ENCODE data around the gene ARRDC2. TPM values are rescaled to one million over a fixed set of nuclear protein-coding genes. Genes with fewer than 3 reads are reported as not detected.
"Not testable (repeated sequence)": the region's sequence is repeated elsewhere in the genome, so short reads cannot be mapped to it uniquely, and the experiment has no call there.

The ARRDC2 gene
- total and polyA plus RNA-seq, 9 donors, result 6.8 to 22.8 (median 12.6) TPM

GRCh38 chr19:18029617-18030338 is 21.8 kb downstream of the ARRDC2 start:
- no peak for DNase-seq

GRCh38 chr19:18031401-18031800 is 23.4 kb downstream of the ARRDC2 start:
- H3K4me3 ChIP-seq; H3K27me3 ChIP-seq; H3K36me3 ChIP-seq; intact Hi-C loops (cut with DNase I); H3K9me3 ChIP-seq; H3K4me1 ChIP-seq (ENCODE audit: insufficient read depth); H3K27ac ChIP-seq; DNase-seq: not testable (repeated sequence)
- WGBS, 3 donors, result 83 to 92% (median 85%) methylated on average over 5 of the region's 5 CpGs

More at GRCh38 chr19:18029617-18030338, 21.8 kb downstream of the ARRDC2 start:
- TF ChIP-seq, protein P1, sequence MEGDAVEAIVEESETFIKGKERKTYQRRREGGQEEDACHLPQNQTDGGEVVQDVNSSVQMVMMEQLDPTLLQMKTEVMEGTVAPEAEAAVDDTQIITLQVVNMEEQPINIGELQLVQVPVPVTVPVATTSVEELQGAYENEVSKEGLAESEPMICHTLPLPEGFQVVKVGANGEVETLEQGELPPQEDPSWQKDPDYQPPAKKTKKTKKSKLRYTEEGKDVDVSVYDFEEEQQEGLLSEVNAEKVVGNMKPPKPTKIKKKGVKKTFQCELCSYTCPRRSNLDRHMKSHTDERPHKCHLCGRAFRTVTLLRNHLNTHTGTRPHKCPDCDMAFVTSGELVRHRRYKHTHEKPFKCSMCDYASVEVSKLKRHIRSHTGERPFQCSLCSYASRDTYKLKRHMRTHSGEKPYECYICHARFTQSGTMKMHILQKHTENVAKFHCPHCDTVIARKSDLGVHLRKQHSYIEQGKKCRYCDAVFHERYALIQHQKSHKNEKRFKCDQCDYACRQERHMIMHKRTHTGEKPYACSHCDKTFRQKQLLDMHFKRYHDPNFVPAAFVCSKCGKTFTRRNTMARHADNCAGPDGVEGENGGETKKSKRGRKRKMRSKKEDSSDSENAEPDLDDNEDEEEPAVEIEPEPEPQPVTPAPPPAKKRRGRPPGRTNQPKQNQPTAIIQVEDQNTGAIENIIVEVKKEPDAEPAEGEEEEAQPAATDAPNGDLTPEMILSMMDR (IDR thresholded peaks at IDR 0.05), result no peak
- TF ChIP-seq EP300 (IDR thresholded peaks at IDR 0.05), result no peak
- no peak for TF ChIP-seq POLR2A (IDR thresholded peaks at IDR 0.05)
- intact Hi-C loops (cut with DNase I), result no loop called here
- no peaks in the 10 kb centered on the region for H3K9me3 ChIP-seq
- no peak overlapping the region for H3K27ac ChIP-seq
- H3K27me3 ChIP-seq, result no peaks in the 10 kb centered on the region
- no peak overlapping the region for H3K4me3 ChIP-seq
- 54 to 69% (median 58%) methylated on average over 8 of the region's 8 CpGs for WGBS, 3 donors
- H3K36me3 ChIP-seq, result no peaks in the 10 kb centered on the region
- H3K4me1 ChIP-seq (ENCODE audit: insufficient read depth), result no peaks in the 10 kb centered on the region

GRCh38 chr19:18032102-18032501 is 24.1 kb downstream of the ARRDC2 start:
- WGBS, 3 donors, result 36 to 55% (median 49%) methylated on average over 2 of the region's 2 CpGs

DNA sequence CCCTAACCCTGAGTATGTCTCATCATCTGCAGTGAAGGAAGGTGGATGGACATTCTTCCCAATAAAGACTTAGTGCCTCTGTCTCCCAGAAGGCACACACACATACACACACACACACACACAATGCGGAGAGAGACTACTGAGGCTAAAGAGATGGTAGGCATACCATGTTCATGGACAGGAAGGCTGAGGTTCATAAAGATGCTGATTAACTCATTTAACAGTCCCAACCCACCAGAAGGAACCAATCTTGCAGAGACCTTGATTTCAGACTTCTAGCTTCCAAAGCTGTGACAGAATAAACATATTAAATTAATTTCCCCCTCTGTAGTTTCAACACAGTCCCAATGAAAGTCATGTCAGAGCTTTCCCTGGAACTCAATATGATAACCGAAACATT is 33.1 kb downstream of the ARRDC2 start:
- TF ChIP-seq POLR2A (IDR thresholded peaks at IDR 0.05) (no peak), EP300 (IDR thresholded peaks at IDR 0.05) (no peak)
- TF ChIP-seq, protein P1 (IDR thresholded peaks at IDR 0.05), result no peak
- DNase-seq, result no peak
- no peaks in the 10 kb centered on the region for H3K9me3 ChIP-seq
- H3K4me3 ChIP-seq, result no peak overlapping the region
- H3K27ac ChIP-seq, result no peak overlapping the region
- no peaks in the 10 kb centered on the region for H3K36me3 ChIP-seq
- H3K27me3 ChIP-seq, result no peaks in the 10 kb centered on the region
- H3K4me1 ChIP-seq (ENCODE audit: insufficient read depth), result no peaks in the 10 kb centered on the region
- intact Hi-C loops (cut with DNase I), result no loop called here
- 74 to 93% (median 75%) methylated on average over 2 of the region's 2 CpGs for WGBS, 3 donors

More at GRCh38 chr19:18032102-18032501, 24.1 kb downstream of the ARRDC2 start:
- H3K9me3 ChIP-seq; H3K4me3 ChIP-seq; H3K27ac ChIP-seq; H3K36me3 ChIP-seq; H3K27me3 ChIP-seq; H3K4me1 ChIP-seq (ENCODE audit: insufficient read depth); intact Hi-C loops (cut with DNase I); DNase-seq: not testable (repeated sequence)

DNA sequence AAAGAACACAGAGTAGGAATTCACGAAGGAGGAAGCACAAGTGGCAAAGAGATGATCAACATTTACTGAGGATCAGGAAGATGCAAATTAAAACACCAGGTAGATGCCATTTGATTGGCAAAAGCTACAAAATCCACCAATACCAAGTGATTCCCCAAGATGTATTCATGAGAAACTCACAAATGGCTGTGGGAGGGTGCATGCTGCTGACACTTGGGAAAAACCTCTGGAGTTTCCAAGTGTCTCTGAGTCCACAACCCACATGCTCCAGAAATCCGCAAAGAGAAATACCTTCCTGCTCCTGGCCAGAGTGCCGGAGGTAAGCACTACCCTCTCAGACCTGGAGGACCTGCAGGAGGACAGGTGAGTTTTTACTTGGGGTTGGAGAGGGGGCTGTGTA is 35.7 kb downstream of the ARRDC2 start:
- 91 to 96% (median 93%) methylated on average over 3 of the region's 3 CpGs for WGBS, 3 donors
- Histone ChIP-seq H3K4me1 (ENCODE audit: insufficient read depth) (no peaks in the 10 kb centered on the region), H3K27ac (no peak overlapping the region), H3K27me3 (no peaks in the 10 kb centered on the region), H3K9me3 (no peaks in the 10 kb centered on the region), H3K4me3 (no peak overlapping the region), H3K36me3 (no peaks in the 10 kb centered on the region)
- intact Hi-C loops (cut with DNase I), result no loop called here
- no peak for DNase-seq
- TF ChIP-seq, protein P1 (IDR thresholded peaks at IDR 0.05), result no peak
- TF ChIP-seq POLR2A (IDR thresholded peaks at IDR 0.05) (no peak), EP300 (IDR thresholded peaks at IDR 0.05) (no peak)

Measured in ovary (tissue), 9 donors.